ENCODE measurements around the gene ZMYND11. TPM values are rescaled to one million over a fixed set of nuclear protein-coding genes. Genes with fewer than 3 reads are reported as not detected.

The ZMYND11 gene
- total and polyA plus RNA-seq, 9 of the 15 experiments (the other 6 are each of a cell fraction or from before 2014, with no cell fraction given) = 2.7 to 13.8 (median 8.8) TPM

DNA sequence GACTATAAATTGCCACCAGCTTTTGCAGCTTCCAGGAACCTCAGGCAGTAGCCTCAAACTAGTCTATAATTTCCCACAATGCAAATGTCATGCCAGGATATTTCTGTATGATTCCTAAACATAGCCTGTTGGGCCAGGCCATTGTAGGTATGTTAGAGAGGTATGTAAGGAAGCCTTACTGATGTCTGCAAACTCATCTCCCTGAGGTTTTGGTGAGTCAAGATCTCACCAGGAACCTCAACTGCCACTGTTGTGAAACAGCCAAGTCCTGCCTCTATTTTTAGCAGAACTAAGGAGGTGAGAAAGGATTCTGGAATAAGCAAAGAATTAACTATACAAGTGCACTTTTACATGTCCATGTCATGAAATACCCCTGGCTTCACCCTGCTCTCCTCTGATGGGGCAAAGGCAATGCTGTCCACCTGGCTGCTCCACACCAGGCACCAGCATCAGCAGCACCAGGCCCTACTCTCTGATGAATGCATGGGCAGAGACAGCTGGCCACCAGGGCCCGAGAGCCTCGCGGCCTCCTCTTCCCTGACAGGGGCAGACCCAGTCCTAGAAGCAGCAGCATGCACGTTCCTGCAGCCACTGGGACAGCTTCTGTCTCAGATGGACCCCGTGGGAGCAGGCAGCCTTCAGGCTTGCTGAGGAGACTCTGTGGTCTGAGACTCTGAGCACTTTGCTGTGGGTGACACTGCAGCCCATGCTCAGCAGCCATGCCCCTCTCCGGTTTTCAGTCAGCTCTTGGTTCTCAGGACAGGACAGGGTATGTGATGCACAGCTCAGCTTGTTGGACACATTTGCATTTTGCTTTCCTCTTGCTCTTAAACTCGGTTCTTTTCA, 147.3 kb downstream of the ZMYND11 start:
- Histone ChIP-seq H3K4me2 (ENCODE audit: insufficient read depth, low read length) (no peak overlapping the region), H3K9ac (ENCODE audit: insufficient read depth in 1 of 2, low read depth in 2 of 2, low read length in 2 of 2) (no peak overlapping the region), H3K79me2 (ENCODE audit: control insufficient read depth, insufficient read depth, low read length) (no peaks in the 10 kb centered on the region), H3K36me3 (ENCODE audit: control insufficient read depth, insufficient read depth, low read length) (no peaks in the 10 kb centered on the region), H2AFZ (ENCODE audit: low read depth, low read length) (no peak overlapping the region), H4K20me1 (replicated peaks; ENCODE audit: control insufficient read depth, insufficient read depth, low read length) (peaks cover 3% of the 10 kb centered on the region; the same call in 1 of the 2 replicates), H3K9me1 (ENCODE audit: control insufficient read depth, insufficient read depth, low read length) (no peaks in the 10 kb centered on the region), H3K4me1 (replicated peaks in 1 of 2; ENCODE audit: control insufficient read depth in 2 of 2, insufficient read depth in 2 of 2, low read length in 2 of 2) (peaks cover 0 to 3% of the 10 kb centered on the region in 2 experiments; a peak in 1 of 5 replicates), H3K4me3 (no peak overlapping the region), H3K27me3 (ENCODE audit: control insufficient read depth in 2 of 2, insufficient read depth in 2 of 2, low read length in 2 of 2) (peaks cover 62 to 81% of the 10 kb centered on the region in 2 experiments), H3K9me3 (replicated peaks; ENCODE audit: control insufficient read depth, insufficient read depth, low read depth, low read length) (no peaks in the 10 kb centered on the region), H3K27ac (ENCODE audit: extremely low read depth, low read depth, low read length) (no peak overlapping the region)
- no TSS peak for BruUV-seq (replicated peaks)
- intact Hi-C loops (cut with micrococcal nuclease) = no loop called here
- DNase-seq (ENCODE audit: extremely low read depth in 1 of 4, low spot score in 3 of 4) (no peak), ATAC-seq (no peak), FAIRE-seq (no peak)
- ChIA-PET POLR2A (no interaction called here), CTCF (ENCODE audit: low intra/inter-chr PET ratio) (no interaction called here)
- 2% methylated on average over 7 of the region's 7 CpGs for WGBS (ENCODE audit: insufficient coverage, low coverage, missing lambda C conversion rate)
- in situ Hi-C loops (cut with MboI) = no loop called here
- no peak for TF ChIP-seq HNRNPLL (IDR thresholded peaks at IDR 0.05; ENCODE audit: low read depth, low read length, poor library complexity, severe bottlenecking)
- TF ChIP-seq ZNF384 (IDR thresholded peaks at IDR 0.05; ENCODE audit: low read depth, low read length) = no peak
- TF ChIP-seq, protein P1, sequence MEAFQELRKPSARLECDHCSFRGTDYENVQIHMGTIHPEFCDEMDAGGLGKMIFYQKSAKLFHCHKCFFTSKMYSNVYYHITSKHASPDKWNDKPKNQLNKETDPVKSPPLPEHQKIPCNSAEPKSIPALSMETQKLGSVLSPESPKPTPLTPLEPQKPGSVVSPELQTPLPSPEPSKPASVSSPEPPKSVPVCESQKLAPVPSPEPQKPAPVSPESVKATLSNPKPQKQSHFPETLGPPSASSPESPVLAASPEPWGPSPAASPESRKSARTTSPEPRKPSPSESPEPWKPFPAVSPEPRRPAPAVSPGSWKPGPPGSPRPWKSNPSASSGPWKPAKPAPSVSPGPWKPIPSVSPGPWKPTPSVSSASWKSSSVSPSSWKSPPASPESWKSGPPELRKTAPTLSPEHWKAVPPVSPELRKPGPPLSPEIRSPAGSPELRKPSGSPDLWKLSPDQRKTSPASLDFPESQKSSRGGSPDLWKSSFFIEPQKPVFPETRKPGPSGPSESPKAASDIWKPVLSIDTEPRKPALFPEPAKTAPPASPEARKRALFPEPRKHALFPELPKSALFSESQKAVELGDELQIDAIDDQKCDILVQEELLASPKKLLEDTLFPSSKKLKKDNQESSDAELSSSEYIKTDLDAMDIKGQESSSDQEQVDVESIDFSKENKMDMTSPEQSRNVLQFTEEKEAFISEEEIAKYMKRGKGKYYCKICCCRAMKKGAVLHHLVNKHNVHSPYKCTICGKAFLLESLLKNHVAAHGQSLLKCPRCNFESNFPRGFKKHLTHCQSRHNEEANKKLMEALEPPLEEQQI (IDR thresholded peaks at IDR 0.05) = no peak
- TF ChIP-seq, protein P2, sequence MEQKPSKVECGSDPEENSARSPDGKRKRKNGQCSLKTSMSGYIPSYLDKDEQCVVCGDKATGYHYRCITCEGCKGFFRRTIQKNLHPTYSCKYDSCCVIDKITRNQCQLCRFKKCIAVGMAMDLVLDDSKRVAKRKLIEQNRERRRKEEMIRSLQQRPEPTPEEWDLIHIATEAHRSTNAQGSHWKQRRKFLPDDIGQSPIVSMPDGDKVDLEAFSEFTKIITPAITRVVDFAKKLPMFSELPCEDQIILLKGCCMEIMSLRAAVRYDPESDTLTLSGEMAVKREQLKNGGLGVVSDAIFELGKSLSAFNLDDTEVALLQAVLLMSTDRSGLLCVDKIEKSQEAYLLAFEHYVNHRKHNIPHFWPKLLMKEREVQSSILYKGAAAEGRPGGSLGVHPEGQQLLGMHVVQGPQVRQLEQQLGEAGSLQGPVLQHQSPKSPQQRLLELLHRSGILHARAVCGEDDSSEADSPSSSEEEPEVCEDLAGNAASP (IDR thresholded peaks at IDR 0.05) = no peak
- TF ChIP-seq SAFB (IDR thresholded peaks at IDR 0.05; ENCODE audit: borderline replicate concordance, low read depth, low read length) = no peak
- TF ChIP-seq STAT5A (IDR thresholded peaks at IDR 0.05; ENCODE audit: borderline replicate concordance, low read length) = no peak
- no peak for TF ChIP-seq MTA2 (IDR thresholded peaks at IDR 0.05; ENCODE audit: low read depth)
- TF ChIP-seq, protein P3, sequence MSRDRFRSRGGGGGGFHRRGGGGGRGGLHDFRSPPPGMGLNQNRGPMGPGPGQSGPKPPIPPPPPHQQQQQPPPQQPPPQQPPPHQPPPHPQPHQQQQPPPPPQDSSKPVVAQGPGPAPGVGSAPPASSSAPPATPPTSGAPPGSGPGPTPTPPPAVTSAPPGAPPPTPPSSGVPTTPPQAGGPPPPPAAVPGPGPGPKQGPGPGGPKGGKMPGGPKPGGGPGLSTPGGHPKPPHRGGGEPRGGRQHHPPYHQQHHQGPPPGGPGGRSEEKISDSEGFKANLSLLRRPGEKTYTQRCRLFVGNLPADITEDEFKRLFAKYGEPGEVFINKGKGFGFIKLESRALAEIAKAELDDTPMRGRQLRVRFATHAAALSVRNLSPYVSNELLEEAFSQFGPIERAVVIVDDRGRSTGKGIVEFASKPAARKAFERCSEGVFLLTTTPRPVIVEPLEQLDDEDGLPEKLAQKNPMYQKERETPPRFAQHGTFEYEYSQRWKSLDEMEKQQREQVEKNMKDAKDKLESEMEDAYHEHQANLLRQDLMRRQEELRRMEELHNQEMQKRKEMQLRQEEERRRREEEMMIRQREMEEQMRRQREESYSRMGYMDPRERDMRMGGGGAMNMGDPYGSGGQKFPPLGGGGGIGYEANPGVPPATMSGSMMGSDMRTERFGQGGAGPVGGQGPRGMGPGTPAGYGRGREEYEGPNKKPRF (IDR thresholded peaks at IDR 0.05; ENCODE audit: low read depth, low read length) = no peak
- TF ChIP-seq, protein P4, sequence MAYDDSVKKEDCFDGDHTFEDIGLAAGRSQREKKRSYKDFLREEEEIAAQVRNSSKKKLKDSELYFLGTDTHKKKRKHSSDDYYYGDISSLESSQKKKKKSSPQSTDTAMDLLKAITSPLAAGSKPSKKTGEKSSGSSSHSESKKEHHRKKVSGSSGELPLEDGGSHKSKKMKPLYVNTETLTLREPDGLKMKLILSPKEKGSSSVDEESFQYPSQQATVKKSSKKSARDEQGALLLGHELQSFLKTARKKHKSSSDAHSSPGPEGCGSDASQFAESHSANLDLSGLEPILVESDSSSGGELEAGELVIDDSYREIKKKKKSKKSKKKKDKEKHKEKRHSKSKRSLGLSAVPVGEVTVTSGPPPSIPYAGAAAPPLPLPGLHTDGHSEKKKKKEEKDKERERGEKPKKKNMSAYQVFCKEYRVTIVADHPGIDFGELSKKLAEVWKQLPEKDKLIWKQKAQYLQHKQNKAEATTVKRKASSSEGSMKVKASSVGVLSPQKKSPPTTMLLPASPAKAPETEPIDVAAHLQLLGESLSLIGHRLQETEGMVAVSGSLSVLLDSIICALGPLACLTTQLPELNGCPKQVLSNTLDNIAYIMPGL (CRISPR knock-in tag; IDR thresholded peaks at IDR 0.05) = no peak
- no peak for TF ChIP-seq DPF2 (IDR thresholded peaks at IDR 0.05)
- TF ChIP-seq BRCA1 (IDR thresholded peaks at IDR 0.05) = no peak
- TF ChIP-seq BRCA1 (CRISPR knock-in tag; IDR thresholded peaks at IDR 0.05) = no peak

All from K562 (cell line).